NCI-H2196 treated with DMSO at 0.1 percent for 48 hours (cell line): ENCODE data around the gene SPATA6.
"Not testable (repeated sequence)": the region's sequence is repeated elsewhere in the genome, so short reads cannot be mapped to it uniquely, and the experiment has no call there.

ENCODE experiments used
- DNase-seq: peaks from one replicate; lab custom pipeline; 2025; ENCODE audit not compliant: unreplicated experiment; lab: John Stamatoyannopoulos, UW

The SPATA6 gene

GRCh38 chr1:48362901-48363300 is 109.1 kb downstream of the SPATA6 start:
- no peak for DNase-seq

DNA sequence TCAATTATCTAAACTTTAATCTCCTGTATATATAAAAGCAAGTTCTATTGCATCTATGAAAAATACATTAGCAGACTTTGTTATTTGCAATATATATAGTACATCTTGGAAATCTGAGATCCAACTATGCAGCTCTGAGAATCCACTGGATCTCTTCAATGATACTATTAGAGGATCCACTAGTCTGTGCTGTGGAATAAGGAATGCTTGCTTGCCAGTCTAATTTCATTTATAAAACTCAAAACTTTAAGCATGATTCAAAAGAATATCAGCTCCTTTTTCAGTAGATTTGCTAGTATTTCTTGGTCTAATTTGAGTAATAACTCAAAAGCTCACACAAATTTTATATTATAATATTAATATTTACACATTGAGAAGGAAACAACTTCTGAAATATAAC is 115.1 kb downstream of the SPATA6 start:
- no peak for DNase-seq

GRCh38 chr1:48344373-48344772 is 127.6 kb downstream of the SPATA6 start:
- no peak for DNase-seq

GRCh38 chr1:48341221-48341620 is 130.8 kb downstream of the SPATA6 start:
- no peak for DNase-seq

GRCh38 chr1:48338257-48338656 is 133.7 kb downstream of the SPATA6 start:
- no peak for DNase-seq

DNA sequence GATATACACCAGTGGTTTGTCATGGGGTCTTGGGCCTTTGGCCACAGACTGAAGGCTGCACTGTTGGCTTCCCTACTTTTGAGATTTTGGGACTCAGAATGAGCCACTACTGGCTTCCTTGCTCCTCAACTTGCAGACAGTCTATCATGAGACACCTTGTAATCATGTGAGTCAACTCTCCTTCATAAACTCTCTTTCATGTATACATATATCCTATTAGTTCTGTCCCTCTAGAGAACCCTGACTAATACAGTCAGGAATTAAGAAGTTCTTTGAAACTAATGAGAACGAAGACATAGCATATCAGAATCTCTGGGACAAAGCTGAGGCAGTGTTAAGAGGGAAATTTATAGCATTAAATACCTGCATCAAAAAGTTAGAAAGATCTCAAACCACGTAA is 138.7 kb downstream of the SPATA6 start:
- no peak for DNase-seq

- no peak for DNase-seq
Observed at GRCh38 chr1:48332115-48332514, 139.9 kb downstream of the SPATA6 start.

GRCh38 chr1:48329905-48330304 is 142.1 kb downstream of the SPATA6 start:
- DNase-seq = no peak

DNA sequence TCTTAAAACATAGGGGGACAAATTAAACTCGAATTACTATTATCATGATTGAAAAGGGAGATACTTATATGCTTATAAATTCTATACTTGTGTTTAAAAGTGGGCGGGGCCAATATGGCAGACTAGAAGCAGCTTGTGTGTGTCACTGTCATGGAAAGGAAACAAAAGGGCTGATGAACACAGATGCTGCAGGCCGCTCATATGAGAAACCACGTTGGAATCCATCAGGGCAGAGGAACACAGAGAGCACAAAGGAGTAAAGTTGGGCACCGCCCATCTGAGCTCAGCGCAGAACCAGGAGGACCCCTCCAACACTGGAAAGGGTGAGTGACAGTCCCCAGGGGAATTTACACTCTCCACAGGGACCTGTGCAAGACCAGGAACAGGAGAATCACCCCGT is 142.5 kb downstream of the SPATA6 start:
- no peak for DNase-seq

DNA sequence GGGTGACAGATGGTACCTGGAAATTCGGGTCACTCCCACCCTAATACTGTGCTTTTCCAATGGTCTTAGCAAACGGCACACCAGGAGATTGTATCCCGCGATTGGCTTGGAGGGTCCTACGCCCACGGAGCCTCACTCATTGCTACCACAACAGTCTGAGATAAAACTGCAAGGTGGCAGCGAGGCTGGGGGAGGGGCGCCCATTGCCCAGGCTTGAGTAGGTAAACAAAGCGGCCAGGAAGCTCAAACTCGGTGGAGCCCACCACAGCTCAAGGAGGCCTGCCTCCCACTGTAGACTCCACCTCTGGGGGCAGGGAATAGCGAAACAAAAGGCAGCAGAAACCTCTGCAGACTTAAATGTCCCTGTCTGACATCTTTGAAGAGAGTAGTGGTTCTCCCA is 160.2 kb downstream of the SPATA6 start:
- not testable (repeated sequence) for DNase-seq

DNA sequence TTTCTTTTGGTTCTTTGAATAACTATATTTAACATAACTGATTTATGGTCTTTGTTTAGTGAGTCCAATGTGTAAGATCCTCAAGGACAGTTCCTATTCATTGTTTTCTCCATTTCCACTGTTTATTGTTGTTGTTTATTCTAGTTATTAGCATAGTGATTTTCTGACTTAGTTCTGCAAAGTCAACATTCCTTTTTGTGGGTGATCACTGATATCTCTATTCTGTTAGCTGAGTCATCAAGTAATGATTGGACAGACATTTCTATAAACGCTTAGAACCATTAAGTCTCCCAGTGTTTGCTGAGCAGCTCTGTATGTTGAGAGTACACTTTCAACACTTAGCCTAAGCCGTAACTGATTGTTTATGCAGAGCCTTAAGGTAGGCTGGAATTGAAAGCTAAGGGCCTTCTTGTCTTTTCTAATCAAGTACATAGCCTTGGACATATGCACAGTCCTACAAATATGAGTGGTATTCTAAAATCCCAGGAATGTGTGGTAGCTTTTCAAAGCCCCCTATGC is 162.4 kb downstream of the SPATA6 start:
- no peak for DNase-seq

DNA sequence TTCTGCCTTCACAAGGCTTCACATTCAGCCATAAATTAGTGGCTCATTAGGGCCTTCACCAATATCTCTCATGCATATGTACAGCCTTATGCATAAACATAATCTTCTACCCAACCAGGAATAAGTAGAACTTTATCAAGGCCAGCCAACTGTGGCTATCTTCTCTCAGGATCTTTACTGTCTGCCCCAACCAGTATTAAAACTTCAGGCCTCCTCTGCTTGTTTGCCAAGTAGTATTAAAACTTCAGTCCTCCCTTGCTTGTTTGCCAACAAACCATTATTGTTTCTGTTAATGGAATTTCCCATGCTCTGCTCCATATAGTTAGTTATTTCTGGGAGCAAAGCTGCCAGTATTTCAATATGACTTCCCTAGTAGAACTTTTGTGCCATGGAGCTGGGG is 169.4 kb downstream of the SPATA6 start:
- no peak for DNase-seq

- DNase-seq = no peak
Observed at GRCh38 chr1:48294656-48295055, 177.3 kb downstream of the SPATA6 start.

DNA sequence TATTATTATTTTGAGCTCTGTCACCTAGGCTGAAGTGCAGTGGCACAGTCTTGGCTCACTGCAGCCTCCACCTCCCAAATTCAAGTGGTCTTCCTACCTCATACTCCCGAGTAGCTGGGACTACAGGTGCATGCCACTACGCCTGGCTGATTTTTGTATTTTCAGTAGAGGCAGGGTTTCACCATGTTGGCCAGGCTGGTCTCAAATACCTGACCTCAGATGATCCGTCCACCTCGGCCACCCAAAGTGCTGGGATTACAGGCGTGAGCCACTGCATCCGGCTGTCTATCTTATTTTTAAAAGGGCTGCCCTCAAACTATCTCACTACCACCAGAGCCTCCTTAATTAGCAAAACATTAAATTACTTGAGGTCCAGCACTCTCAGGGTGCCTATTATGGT is 177.9 kb downstream of the SPATA6 start:
- not testable (repeated sequence) for DNase-seq

GRCh38 chr1:48292706-48293105 is 179.3 kb downstream of the SPATA6 start:
- no peak for DNase-seq

GRCh38 chr1:48291421-48291820 is 180.6 kb downstream of the SPATA6 start:
- DNase-seq = no peak

DNA sequence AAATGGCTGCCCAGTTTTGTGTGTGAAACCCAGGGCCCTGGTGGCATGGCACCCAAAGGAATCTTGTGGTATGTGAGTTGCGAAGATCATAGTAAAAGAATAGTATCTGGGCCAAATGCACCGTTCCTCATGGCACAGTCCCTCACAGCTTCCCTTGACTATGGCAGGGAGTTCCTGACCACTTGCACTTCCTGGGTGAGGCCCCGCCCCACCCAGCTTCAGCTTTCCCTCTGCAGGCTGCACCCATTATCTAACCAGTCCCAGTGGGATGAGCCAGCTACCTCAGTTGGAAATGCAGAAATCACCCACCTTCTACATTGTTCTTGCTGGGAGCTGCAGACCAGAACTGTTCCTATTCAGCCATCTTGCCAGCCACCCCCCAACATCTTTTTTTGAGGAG is 186.5 kb downstream of the SPATA6 start:
- no peak for DNase-seq

DNA sequence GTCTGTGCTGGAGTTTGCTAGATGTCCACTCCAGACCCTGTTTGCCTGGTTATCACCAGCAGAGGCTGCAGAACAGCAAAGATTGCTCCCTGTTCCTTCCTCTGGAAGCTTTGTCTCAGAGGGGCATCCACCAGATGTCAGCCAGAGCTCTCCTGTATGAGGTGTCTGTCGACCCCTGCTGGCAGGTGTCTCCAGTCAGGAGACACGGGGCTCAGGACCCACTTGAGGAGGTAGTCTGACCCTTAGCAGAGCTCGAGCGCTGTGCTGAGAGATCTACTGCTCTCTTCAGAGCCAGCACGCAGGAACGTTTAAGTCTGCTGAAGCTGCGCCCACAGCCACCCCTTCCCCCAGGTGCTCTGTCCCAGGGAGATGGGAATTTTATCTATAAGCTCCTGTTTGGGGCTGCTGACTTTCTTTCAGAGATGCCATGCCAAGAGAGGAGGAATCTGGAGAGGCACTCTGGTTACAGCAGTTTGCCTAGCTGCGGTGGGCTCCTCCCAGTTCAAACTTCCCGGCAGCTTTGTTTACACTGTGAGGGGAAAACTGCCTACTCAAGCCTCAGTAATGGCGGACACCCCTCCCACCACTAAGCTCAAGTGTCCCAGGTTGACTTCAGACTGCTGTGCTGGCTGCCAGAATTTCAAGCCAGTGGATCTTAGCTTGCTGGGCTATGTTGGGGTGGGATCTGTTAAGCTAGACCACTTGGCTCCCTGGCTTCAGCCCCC is 187.1 kb downstream of the SPATA6 start:
- DNase-seq = not testable (repeated sequence)

- not testable (repeated sequence) for DNase-seq
Observed at GRCh38 chr1:48282329-48282728, 189.7 kb downstream of the SPATA6 start.

- not testable (repeated sequence) for DNase-seq
Observed at GRCh38 chr1:48277437-48277836, 194.6 kb downstream of the SPATA6 start.

GRCh38 chr1:48266576-48266975 is 205.4 kb downstream of the SPATA6 start:
- no peak for DNase-seq

GRCh38 chr1:48263041-48263440 is 209.0 kb downstream of the SPATA6 start:
- no peak for DNase-seq

DNA sequence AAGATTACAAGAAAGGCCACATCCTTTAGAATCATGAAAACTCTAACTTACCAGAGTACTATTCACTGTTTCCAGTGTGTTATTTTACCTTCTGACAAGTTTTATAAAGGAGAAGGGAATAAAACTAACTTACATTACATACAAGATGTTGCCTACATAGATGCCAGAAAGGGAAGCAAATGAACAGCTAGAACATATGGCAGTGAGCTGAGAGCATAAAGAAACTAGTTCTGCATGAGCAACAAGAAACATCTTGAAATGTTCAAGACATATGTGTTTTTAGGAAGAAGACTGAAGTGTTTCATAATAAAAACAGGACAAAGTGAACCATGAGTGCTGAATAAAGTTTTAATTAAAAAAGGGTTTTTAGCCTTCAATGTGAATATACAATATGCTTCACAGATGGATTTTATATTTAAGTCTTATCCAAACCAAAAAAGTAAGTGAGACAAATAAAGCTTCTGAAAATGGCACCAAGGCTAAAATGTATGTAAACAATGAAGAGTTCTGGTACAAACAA is 210.1 kb downstream of the SPATA6 start:
- no peak for DNase-seq
